AG08396 (cell line): Measurements from ENCODE around the gene HS1BP3.

ENCODE experiments used
- DNase-seq: peaks from one replicate; pipeline ENCODE4 v3.0.0; 2012; ENCODE audit warnings: low spot score, mixed read lengths

HS1BP3 gene

GRCh38 chr2:20570249-20570648, 80.6 kb downstream of the HS1BP3 start:
- DNase-seq = no peak

- DNase-seq = no peak
These were observed 81.3 kb downstream of the HS1BP3 start for GRCh38 chr2:20569464-20570223.

- DNase-seq = no peak
These were observed 82.1 kb downstream of the HS1BP3 start for GRCh38 chr2:20568501-20569463.

- no peak for DNase-seq
These were observed 83.0 kb downstream of the HS1BP3 start for GRCh38 chr2:20567926-20568179.
